Raji (cell line): ENCODE data around the gene TMPRSS11A.

ENCODE experiments used
- POLR2A ChIP-seq: IDR thresholded peaks from 2 replicates; pipeline ENCODE4 v1.6.1; 2011; ENCODE audit warnings: low read depth, low read length, control low read depth; ENCODE audit not compliant: insufficient read depth

TMPRSS11A gene

GRCh38 chr4:67963356-67963755 is at the start of gene TMPRSS11A:
Gene TMPRSS11A, minus strand, starts transcription at chr4:67963493. Its CDS starts 100 bp downstream, at chr4:67963393.
- no peak for TF ChIP-seq POLR2A

- no peak for TF ChIP-seq POLR2A
Measured at GRCh38 chr4:68011684-68012083, 48.4 kb upstream of the TMPRSS11A start.

- TF ChIP-seq POLR2A = no peak
Measured at GRCh38 chr4:68002906-68003305, 39.6 kb upstream of the TMPRSS11A start.

- TF ChIP-seq POLR2A = no peak
Measured at GRCh38 chr4:67996127-67996526, 32.8 kb upstream of the TMPRSS11A start.

- no peak for TF ChIP-seq POLR2A
Measured at GRCh38 chr4:67988991-67989390, 25.7 kb upstream of the TMPRSS11A start.

GRCh38 chr4:67983333-67983732 is 20.0 kb upstream of the TMPRSS11A start:
- TF ChIP-seq POLR2A = no peak

GRCh38 chr4:67980512-67980911 is 17.2 kb upstream of the TMPRSS11A start:
- TF ChIP-seq POLR2A = no peak

- TF ChIP-seq POLR2A = no peak
Measured at GRCh38 chr4:67973608-67974007, 10.3 kb upstream of the TMPRSS11A start.

GRCh38 chr4:67954890-67955289 is 8.4 kb downstream of the TMPRSS11A start:
- no peak for TF ChIP-seq POLR2A

- no peak for TF ChIP-seq POLR2A
Measured at GRCh38 chr4:67941074-67941473, 22.2 kb downstream of the TMPRSS11A start.

GRCh38 chr4:67940506-67940905 is 22.8 kb downstream of the TMPRSS11A start:
- TF ChIP-seq POLR2A = no peak

GRCh38 chr4:67939195-67939594 is 24.1 kb downstream of the TMPRSS11A start:
- no peak for TF ChIP-seq POLR2A

- no peak for TF ChIP-seq POLR2A
Measured at GRCh38 chr4:67935888-67936287, 27.4 kb downstream of the TMPRSS11A start.

GRCh38 chr4:67934628-67935027 is 28.7 kb downstream of the TMPRSS11A start:
- no peak for TF ChIP-seq POLR2A

GRCh38 chr4:67933755-67934154 is 29.5 kb downstream of the TMPRSS11A start:
- TF ChIP-seq POLR2A = no peak

- no peak for TF ChIP-seq POLR2A
Measured at GRCh38 chr4:67933038-67933437, 30.3 kb downstream of the TMPRSS11A start.

GRCh38 chr4:67931256-67931655 is 32.0 kb downstream of the TMPRSS11A start:
- TF ChIP-seq POLR2A = no peak

- no peak for TF ChIP-seq POLR2A
Measured at GRCh38 chr4:67929426-67929825, 33.9 kb downstream of the TMPRSS11A start.
